Renal cortical epithelial cell (primary cell): ENCODE results near the gene FH. TPM values are rescaled to one million over a fixed set of nuclear protein-coding genes. Genes with fewer than 3 reads are reported as not detected.

Experiments used
- DNase-seq: peaks from one replicate; pipeline ENCODE4 v3.0.0-alpha.2; 2011; ENCODE audit warnings: low read depth
- total RNA-seq: library from RNA; depleted of rRNA; stranded (reverse); fragments of >200 nt; gene quantifications from 2 replicates; pipeline ENCODE4 v1.2.3, GENCODE V29; 2014

The FH gene
- 85.8 TPM in 2 replicates for total RNA-seq

GRCh38 chr1:241519308-241520079 lies at the start of gene FH:
TSS of gene FH (minus strand) at chr1:241519755. CDS start at chr1:241519722, 33 bp downstream.
- DNase-seq = peak; percentile 99

DNA sequence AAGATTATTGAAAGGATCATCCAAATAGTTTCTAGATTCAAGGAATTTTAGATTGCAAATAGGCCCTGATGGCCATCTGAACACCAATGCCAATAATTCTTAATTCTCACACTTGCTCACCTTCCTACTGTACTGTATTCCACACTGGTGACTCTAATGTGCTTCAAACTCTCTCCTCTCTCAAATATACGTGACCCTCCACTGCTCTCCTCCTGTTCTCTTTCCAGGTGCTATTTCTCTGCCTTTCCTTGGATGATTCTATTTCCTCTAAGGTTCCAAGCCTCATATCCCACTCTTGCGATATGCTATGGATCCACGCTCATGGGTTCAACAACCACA lies 41.3 kb upstream of the FH start:
- no peak for DNase-seq

DNA sequence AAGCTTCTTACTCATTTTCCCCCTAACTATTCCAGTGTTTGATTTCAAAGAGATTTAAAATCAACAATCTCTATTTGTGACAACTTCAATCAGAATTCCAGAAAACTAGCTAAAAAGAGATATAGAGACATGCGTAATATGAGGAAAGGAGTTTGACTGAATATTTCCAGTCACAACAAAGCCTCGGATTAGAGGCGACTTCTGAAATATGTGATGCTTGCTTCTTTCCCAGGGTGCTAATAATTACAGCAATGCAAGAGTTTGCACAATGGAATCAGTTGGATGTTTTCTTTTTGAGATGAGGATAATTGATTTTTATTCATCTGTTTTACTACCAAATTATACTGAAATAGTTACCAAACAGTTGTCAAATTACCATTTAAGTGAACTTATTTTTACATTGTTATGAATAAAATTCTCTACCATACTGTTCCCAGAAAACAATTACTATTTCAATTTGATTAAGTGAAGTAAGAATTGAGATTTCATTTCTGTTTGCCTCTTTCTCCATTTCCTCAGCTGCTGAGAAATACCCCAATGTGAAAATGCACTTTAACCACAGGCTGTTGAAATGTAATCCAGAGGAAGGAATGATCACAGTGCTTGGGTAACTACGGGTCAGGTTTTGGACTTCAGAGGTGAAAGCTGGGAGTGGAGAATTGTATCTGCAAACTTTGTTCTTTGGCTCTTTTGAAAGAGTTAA lies 40.7 kb upstream of the FH start:
- peak; percentile 81 for DNase-seq

- peak; percentile 75 for DNase-seq
These were observed 38.1 kb upstream of the FH start for GRCh38 chr1:241557551-241558193.

DNA sequence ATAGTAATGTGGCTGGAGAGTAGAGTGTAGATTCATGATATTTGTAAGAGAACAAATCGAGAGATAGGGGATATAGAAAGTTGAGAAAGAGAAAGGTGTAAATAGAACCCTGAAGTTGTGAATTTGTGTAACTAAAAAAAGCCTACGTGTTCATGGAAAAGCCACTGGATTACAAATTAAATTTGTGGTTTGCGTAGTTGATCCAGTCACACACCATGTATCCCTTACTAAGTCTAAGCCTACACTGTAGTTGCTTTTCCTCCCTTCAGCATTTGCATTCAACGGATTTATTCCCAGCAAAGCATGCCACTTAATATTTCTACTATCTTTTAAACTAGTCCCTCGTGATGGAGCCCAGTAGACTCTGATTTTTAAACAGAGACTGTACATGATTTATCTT lies 37.5 kb upstream of the FH start:
- peak; percentile 79 for DNase-seq

GRCh38 chr1:241555526-241555925 lies 36.0 kb upstream of the FH start:
- DNase-seq = no peak

DNA sequence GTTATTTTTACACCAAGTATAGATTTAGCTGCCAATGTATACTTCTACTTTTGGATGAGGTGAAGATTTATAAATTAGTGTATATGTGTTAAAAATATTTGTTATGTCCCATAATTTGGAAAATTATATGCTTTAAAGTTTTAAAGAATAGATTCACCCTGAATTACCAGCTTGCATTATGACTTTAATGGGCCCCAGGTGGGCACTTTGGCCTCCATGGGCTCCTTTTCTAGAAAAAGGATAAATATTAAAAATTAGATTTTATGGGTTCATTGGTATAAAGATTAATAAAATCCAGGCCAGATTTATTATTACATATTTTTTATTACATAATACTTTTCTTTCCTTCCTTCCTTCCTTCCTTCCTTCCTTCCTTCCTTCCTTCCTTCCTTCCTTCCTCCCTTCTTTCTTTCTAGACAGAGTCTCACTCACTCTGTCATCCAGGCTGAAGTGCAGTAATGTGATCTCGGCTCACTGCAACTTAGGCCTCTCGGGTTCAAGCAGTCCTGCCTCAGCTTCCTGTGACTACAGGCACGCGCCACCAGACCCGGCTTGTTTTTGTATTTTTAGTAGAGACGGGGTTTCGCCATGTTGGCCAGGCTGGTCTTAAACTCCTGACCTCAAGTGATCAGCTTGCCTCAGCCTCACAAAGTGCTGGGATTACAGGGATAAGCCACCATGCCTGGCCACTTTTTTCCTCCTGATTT lies 34.5 kb upstream of the FH start:
- DNase-seq = no peak

GRCh38 chr1:241551759-241552638 lies 32.4 kb upstream of the FH start:
- DNase-seq = no peak

DNA sequence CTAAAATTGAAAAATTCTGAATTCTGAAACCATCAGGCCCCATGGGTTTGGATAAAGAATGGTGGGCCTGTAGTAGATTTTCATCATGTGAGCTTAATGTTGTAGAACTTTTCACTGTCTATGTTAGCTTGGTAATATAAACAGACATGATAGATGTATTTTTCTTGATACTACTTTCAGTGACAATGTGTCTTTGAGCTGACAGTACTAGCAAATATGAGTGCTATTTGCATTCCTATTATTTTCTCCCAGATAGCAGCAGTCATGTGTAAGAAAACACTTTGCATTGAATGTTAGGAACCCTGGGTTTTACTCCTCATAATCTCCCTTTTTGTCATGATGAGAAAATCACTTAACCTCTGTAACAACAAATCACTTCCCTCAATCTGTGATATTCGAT lies 30.8 kb upstream of the FH start:
- no peak for DNase-seq

GRCh38 chr1:241548008-241548407 lies 28.5 kb upstream of the FH start:
- no peak for DNase-seq

DNA sequence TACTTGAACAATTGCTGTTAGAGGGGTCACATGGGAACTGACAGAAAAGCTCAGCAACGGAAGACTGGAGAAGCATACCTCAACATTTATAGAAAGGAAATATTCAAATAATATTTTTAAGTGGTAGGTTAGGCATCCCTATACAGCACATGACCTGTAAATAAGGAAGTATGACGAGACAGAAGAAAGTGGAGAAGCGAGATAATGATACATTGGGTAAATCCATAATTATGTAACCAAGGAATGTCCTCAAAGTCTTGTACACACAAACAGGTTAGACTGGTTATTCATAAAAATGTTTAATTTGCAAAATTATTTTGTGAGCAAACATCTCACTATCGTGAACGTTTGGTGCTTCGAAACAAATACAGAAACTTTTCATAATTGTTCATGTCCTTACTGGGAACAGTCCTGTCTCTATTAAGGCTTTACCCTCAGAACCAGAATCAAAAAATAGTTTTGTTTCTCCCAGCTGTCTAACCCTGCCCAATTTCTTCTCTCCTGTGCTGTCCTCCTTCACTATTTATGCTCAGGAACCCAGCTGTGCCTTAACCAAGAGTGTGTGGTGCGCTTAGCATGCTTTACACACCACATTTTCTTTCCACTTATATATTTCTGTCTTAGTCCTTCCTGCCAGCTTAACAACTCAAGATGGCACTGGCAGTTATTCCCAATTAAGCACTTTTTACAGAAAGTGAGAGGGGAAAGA lies 22.8 kb upstream of the FH start:
- no peak for DNase-seq

DNA sequence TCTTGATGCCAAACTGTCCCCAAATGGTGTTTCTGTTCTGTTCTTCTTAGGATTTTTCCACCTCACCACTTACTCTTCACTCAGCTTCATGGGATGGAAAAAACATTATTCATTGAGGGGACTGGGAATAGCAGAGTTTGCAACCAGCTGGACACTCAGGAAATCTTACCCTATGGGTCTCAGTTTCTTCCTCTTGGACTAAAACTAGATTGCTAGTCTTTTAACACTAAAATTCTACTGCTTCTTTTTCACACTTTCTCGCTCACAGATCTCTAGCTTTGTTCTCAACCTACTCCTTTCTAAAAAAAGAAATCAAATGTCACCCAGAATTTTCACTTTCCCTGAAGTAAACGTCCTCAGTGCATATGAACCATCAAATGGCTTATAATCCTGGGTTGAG lies 17.4 kb upstream of the FH start:
- DNase-seq = no peak

DNA sequence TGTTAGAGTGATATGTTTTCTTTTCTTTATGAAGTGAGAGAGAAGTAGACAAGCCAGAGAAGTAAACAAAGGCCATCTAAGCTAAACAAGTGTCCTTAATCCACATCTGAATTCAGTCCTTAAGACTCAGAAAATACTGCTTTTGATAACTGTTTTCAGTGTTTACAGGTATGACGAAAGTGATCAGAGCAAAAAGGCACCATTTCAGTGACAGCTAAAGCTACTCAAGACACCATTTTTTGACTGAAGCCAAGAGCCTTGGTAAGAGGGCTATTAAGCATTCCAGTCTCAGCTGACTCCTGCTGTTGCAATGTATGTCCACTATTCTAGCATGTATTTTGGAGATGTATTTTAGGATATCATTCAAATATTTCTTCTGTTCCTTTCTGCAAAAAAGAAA lies 16.7 kb upstream of the FH start:
- DNase-seq = no peak

GRCh38 chr1:241533326-241534115 lies 14.0 kb upstream of the FH start:
- peak; percentile 34 for DNase-seq

DNA sequence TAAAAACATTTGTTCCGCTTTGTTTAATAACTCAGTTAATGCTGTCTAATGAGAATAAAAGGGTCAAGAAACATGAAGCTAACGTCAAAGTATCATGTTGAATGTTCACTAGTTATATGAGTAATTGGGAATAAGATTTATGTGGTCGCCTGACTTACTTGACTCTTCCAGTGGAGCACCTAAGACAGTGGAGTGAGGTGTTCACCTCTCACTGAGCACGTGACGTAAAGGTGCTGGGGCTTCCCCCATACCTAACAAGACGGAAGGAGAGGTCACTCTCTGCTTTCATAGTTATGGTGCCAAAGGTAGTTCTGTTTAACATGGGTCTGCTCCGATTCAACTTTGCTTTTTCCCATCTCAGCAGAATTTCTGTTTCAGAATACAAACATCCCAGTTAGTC lies 13.3 kb upstream of the FH start:
- peak; percentile 43 for DNase-seq

DNA sequence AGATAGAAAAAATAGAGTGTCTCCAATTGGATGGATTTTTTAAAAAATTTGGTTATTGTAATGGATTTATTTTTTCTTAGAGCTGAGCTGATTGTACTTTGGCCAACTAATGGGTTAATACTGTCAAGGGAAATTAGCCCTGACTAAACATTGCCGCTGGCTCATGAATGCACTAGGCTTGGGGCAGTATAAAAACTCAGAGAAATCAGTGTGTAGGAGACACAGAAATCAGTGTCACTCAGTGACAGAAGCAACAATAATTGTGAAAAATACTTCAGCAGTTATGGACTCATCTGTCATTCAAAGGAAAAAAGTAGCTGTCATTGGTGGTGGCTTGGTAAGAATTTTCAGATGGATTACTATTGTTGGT lies 12.6 kb upstream of the FH start, which contains the start of gene KMO:
Gene KMO (plus strand): TSS at position 217 of the 370 bp plus-strand sequence. CDS start 67 bp downstream, at position 284.
- DNase-seq = peak; percentile 61

DNA sequence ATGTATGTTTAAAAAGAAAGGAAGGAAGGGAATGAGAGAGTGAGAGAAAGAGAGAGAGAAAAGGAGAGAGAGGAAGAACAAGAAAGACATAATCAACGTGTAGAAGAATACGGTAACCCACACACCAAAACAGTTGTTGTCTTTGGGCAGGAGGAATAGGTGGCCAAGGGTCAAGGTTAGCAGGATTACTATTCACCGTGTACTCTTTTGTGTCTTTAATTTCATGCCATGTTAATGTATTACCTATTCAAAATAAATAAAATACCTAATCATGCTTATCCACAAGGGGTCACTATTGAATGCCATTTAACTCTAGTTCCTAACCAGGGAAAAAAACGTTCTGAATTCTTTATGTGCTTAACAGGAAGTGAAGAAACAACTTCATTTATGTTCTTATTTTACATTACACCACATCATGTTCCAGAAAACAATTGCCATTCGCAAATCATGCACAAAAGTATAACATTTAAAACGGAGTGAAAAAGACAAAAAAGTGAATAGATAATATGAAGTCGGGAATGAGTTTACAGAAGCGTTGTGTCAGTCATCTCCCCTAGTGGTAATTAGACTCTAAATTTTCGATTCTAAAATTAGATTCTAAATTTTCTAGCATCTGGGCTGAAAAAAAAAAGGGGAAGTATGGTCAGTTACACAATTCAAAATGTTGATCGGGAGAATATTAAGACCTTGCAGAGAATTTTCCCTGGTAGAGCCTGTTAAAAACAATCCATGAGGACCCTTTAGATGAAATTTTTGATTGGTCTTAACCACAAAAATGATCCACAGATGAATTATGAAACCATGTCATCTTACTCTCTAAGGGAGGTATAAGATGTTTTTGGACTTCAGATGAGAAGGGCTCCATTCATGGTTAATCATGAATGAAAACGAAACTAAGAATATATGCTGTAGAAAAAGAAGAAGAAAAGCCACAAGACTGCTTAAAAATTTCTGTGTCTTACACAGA lies 11.9 kb upstream of the FH start:
- DNase-seq = peak; percentile 90

DNA sequence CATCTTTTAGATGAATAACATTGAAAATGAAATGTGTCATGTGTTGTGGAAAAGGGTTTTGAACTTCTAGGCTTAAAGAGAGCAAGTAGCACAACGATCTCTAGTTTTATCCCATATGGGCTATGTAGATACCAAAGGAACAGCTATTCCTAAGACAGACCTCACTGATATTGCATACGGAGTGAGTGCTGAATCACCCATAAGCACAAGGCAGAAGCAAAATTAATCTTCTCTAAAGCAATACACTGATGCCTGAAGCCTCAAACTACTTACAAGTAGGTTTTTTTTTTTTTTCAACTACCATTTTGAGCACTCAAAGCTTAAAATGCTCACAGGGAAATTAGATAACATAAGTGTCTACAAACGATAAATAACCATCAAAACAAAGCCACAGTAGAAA lies 7.6 kb upstream of the FH start:
- DNase-seq = no peak

- no peak for DNase-seq
These were observed 5.5 kb upstream of the FH start for GRCh38 chr1:241525026-241525425.
